BE2C (cell line): ENCODE results near the gene ZSCAN20.

Experiments used
- DNase-seq: peaks from one replicate; pipeline ENCODE4 v3.0.0-alpha.2; 2020
- H3K27me3 ChIP-seq: fragments of 250-450 bp; sonication (Bioruptor Pico); 2 replicates; pipeline ENCODE4 v1.5.1; 2020; ENCODE audit warnings: mild to moderate bottlenecking
- H3K36me3 ChIP-seq: fragments of 250-450 bp; sonication (Bioruptor Pico); 2 replicates; pipeline ENCODE4 v1.5.1; 2020; ENCODE audit warnings: mild to moderate bottlenecking
- H3K4me1 ChIP-seq: fragments of 250-450 bp; sonication (Bioruptor Pico); 2 replicates; pipeline ENCODE4 v1.5.1; 2020
- H3K4me3 ChIP-seq: 2 replicates; pipeline ENCODE4 v1.5.1; 2011; ENCODE audit warnings: low read depth, low read length
- H3K9me3 ChIP-seq: fragments of 250-450 bp; sonication (Bioruptor Pico); 2 replicates; pipeline ENCODE4 v1.5.1; 2020
- TF ChIP-seq, protein P1 (sequence below): IDR thresholded peaks from 2 replicates; pipeline ENCODE4 v1.5.1; 2012; ENCODE audit warnings: mild to moderate bottlenecking, low read depth, low read length

The ZSCAN20 gene

DNA sequence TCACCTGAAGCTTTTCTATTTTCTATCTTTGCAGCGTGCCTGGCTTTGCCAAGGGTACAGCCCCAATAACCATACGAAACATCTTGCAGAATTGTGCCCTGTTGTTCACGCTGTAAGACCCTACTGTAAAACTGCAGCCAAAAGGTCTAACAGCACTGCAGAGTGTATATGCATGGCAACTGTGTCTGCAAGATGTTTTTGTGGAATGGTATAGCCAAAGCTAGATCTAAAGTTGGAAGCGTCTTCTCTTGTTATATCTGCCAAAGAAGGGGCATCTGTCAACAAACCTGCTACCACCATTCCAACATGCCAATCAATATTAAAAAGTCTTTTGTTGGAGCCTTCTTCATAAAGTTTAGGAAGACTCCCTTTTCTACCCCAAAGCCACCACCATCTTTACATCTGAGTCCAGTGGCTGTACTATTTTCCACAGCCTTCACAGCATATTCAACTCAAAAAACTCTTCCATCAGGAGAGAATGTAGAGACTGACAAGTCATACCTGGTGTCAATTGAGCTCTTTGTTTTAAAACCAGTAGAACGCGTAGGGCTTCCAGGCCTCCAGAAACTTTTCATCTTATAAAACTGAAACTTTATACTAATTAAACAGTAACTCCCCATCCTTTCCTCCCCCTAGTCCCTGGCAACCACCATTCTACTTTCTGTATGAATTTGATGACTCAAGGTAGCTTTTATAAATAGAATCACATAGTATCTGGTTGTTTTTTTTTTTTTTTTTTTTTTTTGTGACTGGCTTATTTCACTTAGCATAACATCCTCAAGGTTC lies 40.0 kb downstream of the ZSCAN20 start:
- Histone ChIP-seq H3K27me3 (no peaks in the 10 kb centered on the region), H3K36me3 (no peaks in the 10 kb centered on the region), H3K4me1 (no peaks in the 10 kb centered on the region), H3K9me3 (no peaks in the 10 kb centered on the region), H3K4me3 (no peak overlapping the region)
- no peak for DNase-seq
- TF ChIP-seq, protein P1, sequence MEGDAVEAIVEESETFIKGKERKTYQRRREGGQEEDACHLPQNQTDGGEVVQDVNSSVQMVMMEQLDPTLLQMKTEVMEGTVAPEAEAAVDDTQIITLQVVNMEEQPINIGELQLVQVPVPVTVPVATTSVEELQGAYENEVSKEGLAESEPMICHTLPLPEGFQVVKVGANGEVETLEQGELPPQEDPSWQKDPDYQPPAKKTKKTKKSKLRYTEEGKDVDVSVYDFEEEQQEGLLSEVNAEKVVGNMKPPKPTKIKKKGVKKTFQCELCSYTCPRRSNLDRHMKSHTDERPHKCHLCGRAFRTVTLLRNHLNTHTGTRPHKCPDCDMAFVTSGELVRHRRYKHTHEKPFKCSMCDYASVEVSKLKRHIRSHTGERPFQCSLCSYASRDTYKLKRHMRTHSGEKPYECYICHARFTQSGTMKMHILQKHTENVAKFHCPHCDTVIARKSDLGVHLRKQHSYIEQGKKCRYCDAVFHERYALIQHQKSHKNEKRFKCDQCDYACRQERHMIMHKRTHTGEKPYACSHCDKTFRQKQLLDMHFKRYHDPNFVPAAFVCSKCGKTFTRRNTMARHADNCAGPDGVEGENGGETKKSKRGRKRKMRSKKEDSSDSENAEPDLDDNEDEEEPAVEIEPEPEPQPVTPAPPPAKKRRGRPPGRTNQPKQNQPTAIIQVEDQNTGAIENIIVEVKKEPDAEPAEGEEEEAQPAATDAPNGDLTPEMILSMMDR, result no peak

DNA sequence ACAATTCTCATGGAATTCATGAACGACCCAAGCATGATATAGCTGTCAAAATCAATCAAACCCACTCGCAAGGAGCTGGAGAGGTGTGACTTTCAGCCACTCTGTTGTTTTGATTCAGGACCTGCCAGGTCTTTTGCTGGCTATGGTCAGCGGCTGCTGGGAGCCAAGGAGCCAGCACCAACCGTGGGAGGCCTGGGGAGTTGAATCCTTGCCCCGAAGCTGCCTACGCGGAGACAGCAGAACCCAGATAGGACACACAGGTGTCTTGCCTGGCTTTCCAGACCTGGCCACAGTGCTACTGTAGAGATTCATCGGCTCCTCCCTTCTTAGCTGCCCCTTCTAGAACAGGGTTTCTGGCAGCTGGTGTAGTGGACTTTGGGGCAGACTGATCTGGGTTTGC lies 42.7 kb downstream of the ZSCAN20 start:
- Histone ChIP-seq H3K27me3 (no peaks in the 10 kb centered on the region), H3K36me3 (no peaks in the 10 kb centered on the region), H3K4me3 (no peak overlapping the region), H3K9me3 (no peaks in the 10 kb centered on the region), H3K4me1 (no peaks in the 10 kb centered on the region)
- TF ChIP-seq, protein P1, result no peak
- no peak for DNase-seq

DNA sequence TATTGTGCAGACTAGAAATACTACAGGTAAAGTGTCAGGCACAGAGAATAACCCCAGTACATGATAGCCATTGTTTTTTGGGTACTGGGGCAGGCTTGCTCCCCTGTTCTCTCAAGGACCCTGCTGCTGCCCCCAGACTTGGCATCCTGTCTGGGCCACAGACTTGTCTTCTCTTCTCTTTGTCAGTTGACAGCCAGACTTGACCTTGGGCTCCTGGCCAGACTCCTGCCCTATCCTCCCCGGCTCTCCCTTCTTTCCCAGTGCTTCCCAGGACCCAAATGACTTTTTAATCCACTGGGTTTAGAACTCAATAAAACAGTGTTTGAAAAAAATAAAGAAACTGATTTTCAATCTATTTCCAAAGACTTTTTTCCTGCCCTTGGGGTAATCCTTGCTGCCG lies 43.2 kb downstream of the ZSCAN20 start:
- DNase-seq, result no peak
- Histone ChIP-seq H3K4me3 (no peak overlapping the region), H3K4me1 (no peaks in the 10 kb centered on the region), H3K9me3 (no peaks in the 10 kb centered on the region), H3K36me3 (no peaks in the 10 kb centered on the region), H3K27me3 (no peaks in the 10 kb centered on the region)
- TF ChIP-seq, protein P1, result no peak

GRCh38 chr1:33516428-33516827 lies 44.0 kb downstream of the ZSCAN20 start:
- Histone ChIP-seq H3K4me1 (no peaks in the 10 kb centered on the region), H3K4me3 (no peak overlapping the region), H3K9me3 (no peaks in the 10 kb centered on the region), H3K27me3 (no peaks in the 10 kb centered on the region), H3K36me3 (no peaks in the 10 kb centered on the region)
- no peak for DNase-seq
- TF ChIP-seq, protein P1, result no peak

DNA sequence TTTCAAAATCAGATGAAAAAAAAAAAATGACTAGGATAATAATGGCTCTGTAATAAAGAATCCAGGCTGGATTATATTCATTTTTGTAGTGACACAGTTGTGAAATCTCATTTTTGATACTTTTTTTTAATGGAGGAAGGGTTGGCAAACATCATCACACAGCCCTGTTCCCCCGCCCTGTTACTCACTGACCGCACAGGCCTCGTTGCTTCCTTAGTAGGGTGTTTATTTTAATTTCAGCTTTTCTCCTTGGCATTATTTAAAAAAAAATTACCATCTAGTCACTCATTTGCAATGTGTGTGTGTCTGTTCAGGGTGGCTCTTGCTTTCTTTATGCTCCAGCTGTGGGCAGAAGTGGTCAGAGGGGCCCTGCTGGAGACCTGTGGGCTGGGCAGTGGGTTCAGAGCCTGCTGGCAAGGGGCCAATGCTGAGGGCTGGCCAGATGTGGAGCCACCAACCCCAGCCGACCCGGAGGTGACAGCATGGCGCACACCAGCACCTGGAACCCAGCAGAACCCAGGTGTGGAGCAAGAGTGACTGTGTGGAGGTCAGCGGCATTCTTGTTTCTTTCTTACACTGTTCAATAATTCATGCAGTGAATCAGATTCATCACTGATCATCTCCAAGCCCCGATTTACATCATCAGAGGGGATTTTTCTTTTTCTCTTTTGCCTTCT lies 44.6 kb downstream of the ZSCAN20 start:
- DNase-seq, result no peak
- H3K4me1 ChIP-seq, result no peaks in the 10 kb centered on the region
- no peaks in the 10 kb centered on the region for H3K36me3 ChIP-seq
- H3K27me3 ChIP-seq, result no peaks in the 10 kb centered on the region
- H3K9me3 ChIP-seq, result no peaks in the 10 kb centered on the region
- TF ChIP-seq, protein P1, result no peak
- no peak overlapping the region for H3K4me3 ChIP-seq

GRCh38 chr1:33517596-33518250 lies 45.3 kb downstream of the ZSCAN20 start:
- H3K9me3 ChIP-seq, result no peaks in the 10 kb centered on the region

More at GRCh38 chr1:33517596-33518250, 45.3 kb downstream of the ZSCAN20 start:
- no peaks in the 10 kb centered on the region for H3K36me3 ChIP-seq
- H3K4me3 ChIP-seq, result no peak overlapping the region
- DNase-seq, result no peak
- H3K27me3 ChIP-seq, result no peaks in the 10 kb centered on the region
- no peaks in the 10 kb centered on the region for H3K4me1 ChIP-seq
- TF ChIP-seq, protein P1, result no peak
